SH-SY5Y (cell line): ENCODE measurements around the gene ZMIZ1.

ENCODE experiments used
- GATA2 ChIP-seq: IDR thresholded peaks from 2 replicates; pipeline ENCODE4 v1.6.1; 2011; ENCODE audit warnings: mild to moderate bottlenecking, low read depth, low read length
- GATA3 ChIP-seq: IDR thresholded peaks from 2 replicates; pipeline ENCODE4 v1.6.1; 2011; ENCODE audit warnings: low read depth, mild to moderate bottlenecking, low read length, moderate library complexity

DNA sequence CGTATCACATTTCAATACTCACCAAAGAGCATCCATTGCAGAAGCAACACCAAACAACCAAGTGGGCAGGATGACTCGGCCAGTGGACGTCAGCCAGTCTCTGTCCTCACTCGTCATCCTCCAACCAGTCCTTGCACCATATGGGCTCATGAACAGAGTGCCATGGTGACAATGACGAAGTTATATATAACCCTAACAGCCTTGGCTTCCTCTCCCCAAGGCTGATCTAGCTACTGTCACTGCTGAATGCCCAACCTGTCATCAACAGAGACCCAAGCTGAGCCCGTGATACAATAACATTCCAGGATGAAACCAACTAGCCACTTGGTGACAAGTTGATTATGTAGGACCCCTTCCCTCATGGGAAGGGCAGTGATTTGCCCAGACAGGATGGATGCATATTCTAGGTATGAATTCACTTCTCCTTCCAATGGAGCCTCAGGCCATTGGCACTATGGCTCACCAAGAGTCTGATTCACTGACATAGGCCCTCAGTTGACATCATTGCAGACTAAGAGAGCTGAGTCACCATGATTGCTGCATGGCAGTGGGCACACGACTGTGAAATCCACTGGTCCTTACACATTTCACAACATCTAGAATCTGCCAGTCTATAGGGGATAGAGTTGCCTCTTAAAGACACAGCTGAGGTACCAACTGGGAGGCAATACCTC, 252.2 kb downstream of the ZMIZ1 start:
- no peak for TF ChIP-seq GATA2
- TF ChIP-seq GATA3 = no peak
